Left ventricle myocardium inferior (tissue), 1 donor: ENCODE data around the gene NFKBIE. TPM values are rescaled to one million over a fixed set of nuclear protein-coding genes. Genes with fewer than 3 reads are reported as not detected.

Experiments
- DNase-seq: peaks from one replicate; pipeline ENCODE4 v3.0.0-alpha.2; 2020
- H3K27ac ChIP-seq: fragments of 200-600 bp; replicated peaks from 2 replicates; pipeline ENCODE4 v1.8.0; 2021
- H3K27me3 ChIP-seq: fragments of 200-600 bp; 2 replicates; pipeline ENCODE4 v1.8.0; 2021; ENCODE audit warnings: low read depth
- H3K36me3 ChIP-seq: fragments of 200-600 bp; 2 replicates; pipeline ENCODE4 v1.8.0; 2021
- H3K4me1 ChIP-seq: fragments of 200-600 bp; 2 replicates; pipeline ENCODE4 v1.8.0; 2021
- H3K4me3 ChIP-seq: fragments of 200-600 bp; 2 replicates; pipeline ENCODE4 v1.8.0; 2021; ENCODE audit warnings: mild to moderate bottlenecking, moderate library complexity
- H3K9me3 ChIP-seq: fragments of 200-600 bp; replicated peaks from 2 replicates; pipeline ENCODE4 v1.8.0; 2021
- CTCF ChIP-seq: fragments of 200-600 bp; IDR thresholded peaks from 2 replicates; pipeline ENCODE4 v1.8.0; 2021; ENCODE audit warnings: antibody characterized with exemption, mild to moderate bottlenecking, borderline replicate concordance
- intact Hi-C: fragments of 100-400 bp; cut with micrococcal nuclease; formaldehyde crosslinking; loops from one replicate; pipeline ENCODE4 v1.11.0; 2022
- total RNA-seq: library from RNA; stranded (reverse); fragmentation: NEBNext Ultra II Directional; extraction: Animal tissue kit (Norgen Biotek cat#: 25700); gene quantifications from one replicate; pipeline ENCODE4 v1.2.1, GENCODE V29; 2021
- donor health status: DM: no; HTN: yes; CAD: no; lungs with severe emphysema.

NFKBIE gene
- total RNA-seq, 1 donor from 2014 or later = 2.1 TPM

GRCh38 chr6:44273617-44274016 is 8.3 kb upstream of the NFKBIE start:
- H3K27me3 ChIP-seq = peaks cover 100% of the 10 kb centered on the region

GRCh38 chr6:44272999-44273566 is 7.7 kb upstream of the NFKBIE start:
- Histone ChIP-seq H3K4me1 (peaks cover 17% of the 10 kb centered on the region), H3K9me3 (no peaks in the 10 kb centered on the region), H3K27ac (no peak overlapping the region), H3K36me3 (no peaks in the 10 kb centered on the region), H3K4me3 (no peak overlapping the region), H3K27me3 (peaks cover 100% of the 10 kb centered on the region)
- intact Hi-C loops = no loop called here
- no peak for TF ChIP-seq CTCF
- no peak for DNase-seq

More at GRCh38 chr6:44273617-44274016, 8.3 kb upstream of the NFKBIE start:
- Histone ChIP-seq H3K4me1 (peaks cover 17% of the 10 kb centered on the region), H3K27ac (no peak overlapping the region), H3K36me3 (no peaks in the 10 kb centered on the region), H3K9me3 (no peaks in the 10 kb centered on the region), H3K4me3 (no peak overlapping the region)
- no peak for TF ChIP-seq CTCF
- DNase-seq = no peak
- intact Hi-C loops = no loop called here

- Histone ChIP-seq H3K9me3 (no peaks in the 10 kb centered on the region), H3K27ac (no peak overlapping the region), H3K4me3 (no peak overlapping the region), H3K27me3 (peaks cover 96% of the 10 kb centered on the region), H3K4me1 (peaks cover 17% of the 10 kb centered on the region), H3K36me3 (no peaks in the 10 kb centered on the region)
- intact Hi-C loops = no loop called here
- DNase-seq = no peak
- TF ChIP-seq CTCF = no peak
Measured at GRCh38 chr6:44272529-44272928, 7.2 kb upstream of the NFKBIE start.

GRCh38 chr6:44271914-44272313 is 6.6 kb upstream of the NFKBIE start:
- intact Hi-C loops = no loop called here
- TF ChIP-seq CTCF = no peak
- no peaks in the 10 kb centered on the region for H3K9me3 ChIP-seq
- H3K4me1 ChIP-seq = peaks cover 17% of the 10 kb centered on the region
- no peak overlapping the region for H3K27ac ChIP-seq
- no peaks in the 10 kb centered on the region for H3K36me3 ChIP-seq
- H3K4me3 ChIP-seq = no peak overlapping the region
- peaks cover 90% of the 10 kb centered on the region for H3K27me3 ChIP-seq
- no peak for DNase-seq

- Histone ChIP-seq H3K4me3 (no peak overlapping the region), H3K9me3 (no peaks in the 10 kb centered on the region), H3K4me1 (peaks cover 16% of the 10 kb centered on the region), H3K27ac (no peak overlapping the region), H3K27me3 (peaks cover 84% of the 10 kb centered on the region), H3K36me3 (no peaks in the 10 kb centered on the region)
- no peak for DNase-seq
- intact Hi-C loops = no loop called here
- TF ChIP-seq CTCF = no peak
Measured at GRCh38 chr6:44271406-44271723, 6.0 kb upstream of the NFKBIE start.
